ENCODE results near the gene CTDP1.

Gene CTDP1

GRCh38 chr18:79645291-79645983 lies 34.2 kb upstream of the CTDP1 start:
- Histone ChIP-seq H3K27me3 (replicated peaks; ENCODE audit: insufficient read depth, low read length) (no peaks in the 10 kb centered on the region), H3K27ac (ENCODE audit: low read length) (no peak overlapping the region), H3K4me1 (ENCODE audit: low read length) (0 out of 2 replicates have a peak, but pooled peaks cover 5% of the 10 kb centered on the region), H3K4me2 (ENCODE audit: low read depth, low read length) (0 out of 2 replicates have a peak overlapping the region, but pooled peaks have one; percentile 20), H3K4me3 (ENCODE audit: low read length) (no peak overlapping the region), H4K20me1 (ENCODE audit: insufficient read depth, low read length) (no peaks in the 10 kb centered on the region), H3K79me2 (ENCODE audit: low read length) (no peaks in the 10 kb centered on the region), H3K36me3 (replicated peaks; ENCODE audit: insufficient read depth, low read length) (no peaks in the 10 kb centered on the region), H3K9me2 (replicated peaks; ENCODE audit: insufficient read depth, low read length) (no peaks in the 10 kb centered on the region), H3K9ac (ENCODE audit: low read length) (no peak overlapping the region), H3K9me3 (replicated peaks; ENCODE audit: insufficient read depth, low read length) (no peaks in the 10 kb centered on the region), H2AFZ (ENCODE audit: low read length) (no peak overlapping the region; the same call in 1 of the 2 replicates), H3F3A (ENCODE audit: insufficient read depth, low read length) (no peaks in the 10 kb centered on the region)
- TF ChIP-seq EZH2 (optimal IDR thresholded peaks at IDR 0.05; ENCODE audit: low read depth, low read length), result no peak
- TF ChIP-seq, protein P1, sequence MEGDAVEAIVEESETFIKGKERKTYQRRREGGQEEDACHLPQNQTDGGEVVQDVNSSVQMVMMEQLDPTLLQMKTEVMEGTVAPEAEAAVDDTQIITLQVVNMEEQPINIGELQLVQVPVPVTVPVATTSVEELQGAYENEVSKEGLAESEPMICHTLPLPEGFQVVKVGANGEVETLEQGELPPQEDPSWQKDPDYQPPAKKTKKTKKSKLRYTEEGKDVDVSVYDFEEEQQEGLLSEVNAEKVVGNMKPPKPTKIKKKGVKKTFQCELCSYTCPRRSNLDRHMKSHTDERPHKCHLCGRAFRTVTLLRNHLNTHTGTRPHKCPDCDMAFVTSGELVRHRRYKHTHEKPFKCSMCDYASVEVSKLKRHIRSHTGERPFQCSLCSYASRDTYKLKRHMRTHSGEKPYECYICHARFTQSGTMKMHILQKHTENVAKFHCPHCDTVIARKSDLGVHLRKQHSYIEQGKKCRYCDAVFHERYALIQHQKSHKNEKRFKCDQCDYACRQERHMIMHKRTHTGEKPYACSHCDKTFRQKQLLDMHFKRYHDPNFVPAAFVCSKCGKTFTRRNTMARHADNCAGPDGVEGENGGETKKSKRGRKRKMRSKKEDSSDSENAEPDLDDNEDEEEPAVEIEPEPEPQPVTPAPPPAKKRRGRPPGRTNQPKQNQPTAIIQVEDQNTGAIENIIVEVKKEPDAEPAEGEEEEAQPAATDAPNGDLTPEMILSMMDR (IDR thresholded peaks at IDR 0.05; ENCODE audit: low read length), result 0 out of 2 replicates have a peak, but pooled peaks have one; percentile 7
- DNase-seq, result peak; percentile 56

GRCh38 chr18:79647307-79647706 lies 32.3 kb upstream of the CTDP1 start:
- Histone ChIP-seq H3K79me2 (ENCODE audit: low read length) (no peaks in the 10 kb centered on the region), H3K27ac (ENCODE audit: low read length) (no peak overlapping the region), H3K27me3 (replicated peaks; ENCODE audit: insufficient read depth, low read length) (no peaks in the 10 kb centered on the region), H3K4me1 (ENCODE audit: low read length) (0 out of 2 replicates have a peak, but pooled peaks cover 5% of the 10 kb centered on the region), H3K9me2 (replicated peaks; ENCODE audit: insufficient read depth, low read length) (no peaks in the 10 kb centered on the region), H3K4me2 (ENCODE audit: low read depth, low read length) (no peak overlapping the region), H3K9me3 (replicated peaks; ENCODE audit: insufficient read depth, low read length) (no peaks in the 10 kb centered on the region), H2AFZ (ENCODE audit: low read length) (no peak overlapping the region), H3K4me3 (ENCODE audit: low read length) (no peak overlapping the region), H3F3A (ENCODE audit: insufficient read depth, low read length) (no peaks in the 10 kb centered on the region), H3K36me3 (replicated peaks; ENCODE audit: insufficient read depth, low read length) (no peaks in the 10 kb centered on the region), H4K20me1 (ENCODE audit: insufficient read depth, low read length) (no peaks in the 10 kb centered on the region), H3K9ac (ENCODE audit: low read length) (no peak overlapping the region)
- no peak for TF ChIP-seq EZH2phosphoT487 (IDR thresholded peaks at IDR 0.05; ENCODE audit: low read length)
- TF ChIP-seq, protein P1 (IDR thresholded peaks at IDR 0.05; ENCODE audit: low read length), result no peak
- TF ChIP-seq EZH2 (optimal IDR thresholded peaks at IDR 0.05; ENCODE audit: low read depth, low read length), result no peak
- DNase-seq, result no peak

GRCh38 chr18:79650959-79651358 lies 28.6 kb upstream of the CTDP1 start:
- TF ChIP-seq, protein P1 (IDR thresholded peaks at IDR 0.05; ENCODE audit: low read length), result no peak
- no peak for TF ChIP-seq EZH2phosphoT487 (IDR thresholded peaks at IDR 0.05; ENCODE audit: low read length)
- TF ChIP-seq EZH2 (optimal IDR thresholded peaks at IDR 0.05; ENCODE audit: low read depth, low read length), result no peak
- Histone ChIP-seq H3K79me2 (ENCODE audit: low read length) (no peaks in the 10 kb centered on the region), H3K9me3 (replicated peaks; ENCODE audit: insufficient read depth, low read length) (no peaks in the 10 kb centered on the region), H3F3A (ENCODE audit: insufficient read depth, low read length) (no peaks in the 10 kb centered on the region), H3K27me3 (replicated peaks; ENCODE audit: insufficient read depth, low read length) (no peaks in the 10 kb centered on the region), H2AFZ (ENCODE audit: low read length) (no peak overlapping the region), H3K36me3 (replicated peaks; ENCODE audit: insufficient read depth, low read length) (no peaks in the 10 kb centered on the region), H4K20me1 (ENCODE audit: insufficient read depth, low read length) (no peaks in the 10 kb centered on the region), H3K4me1 (ENCODE audit: low read length) (no peaks in the 10 kb centered on the region), H3K4me2 (ENCODE audit: low read depth, low read length) (no peak overlapping the region), H3K9ac (ENCODE audit: low read length) (no peak overlapping the region), H3K4me3 (ENCODE audit: low read length) (no peak overlapping the region), H3K9me2 (replicated peaks; ENCODE audit: insufficient read depth, low read length) (no peaks in the 10 kb centered on the region), H3K27ac (ENCODE audit: low read length) (no peak overlapping the region)
- DNase-seq, result no peak

Measured in MM.1S (cell line).